Endodermal cell (in vitro differentiated cells): ENCODE data around the gene COX20. TPM values are rescaled to one million over a fixed set of nuclear protein-coding genes. Genes with fewer than 3 reads are reported as not detected.

Experiments used
- DNase-seq: peaks from one replicate; pipeline ENCODE4 v3.0.0-alpha.2; 2017
- H3K27ac ChIP-seq: 2 replicates; pipeline ENCODE4 v1.5.1; 2013; ENCODE audit warnings: mild to moderate bottlenecking, low read depth, low read length, moderate library complexity
- H3K27me3 ChIP-seq: 2 replicates; pipeline ENCODE4 v1.6.1; 2013; ENCODE audit warnings: mild to moderate bottlenecking, low read length, moderate library complexity; ENCODE audit not compliant: insufficient read depth, control insufficient read depth, poor library complexity, severe bottlenecking
- H3K36me3 ChIP-seq: 2 replicates; pipeline ENCODE4 v1.7.0; 2013; ENCODE audit warnings: mild to moderate bottlenecking, low read length, moderate library complexity; ENCODE audit not compliant: control insufficient read depth, insufficient read depth
- H3K4me1 ChIP-seq: one replicate; pipeline ENCODE4 v1.7.0; 2013; ENCODE audit warnings: low read length; ENCODE audit not compliant: control insufficient read depth, insufficient read depth
- H3K4me3 ChIP-seq: 2 replicates; pipeline ENCODE4 v1.5.1; 2013; ENCODE audit warnings: mild to moderate bottlenecking, low read length, moderate library complexity
- H3K9ac ChIP-seq: 2 replicates; pipeline ENCODE4 v1.6.1; 2013; ENCODE audit warnings: mild to moderate bottlenecking, low read length, moderate library complexity; ENCODE audit not compliant: poor library complexity, severe bottlenecking; ENCODE audit errors: extremely low read depth
- H3K9me3 ChIP-seq: 2 replicates; pipeline ENCODE4 v1.6.1; 2013; ENCODE audit warnings: mild to moderate bottlenecking, low read length, moderate library complexity; ENCODE audit not compliant: control insufficient read depth
- H3K27ac Mint-ChIP-seq: 2 replicates; pipeline ENCODE4 v1.8.0; 2020; ENCODE audit warnings: mixed read lengths
- H3K27me3 Mint-ChIP-seq: 2 replicates; pipeline ENCODE4 v1.8.0; 2021; ENCODE audit warnings: mild to moderate bottlenecking, mixed read lengths; ENCODE audit not compliant: insufficient read depth
- H3K36me3 Mint-ChIP-seq: 2 replicates; pipeline ENCODE4 v1.8.0; 2020; ENCODE audit warnings: low read depth, mixed read lengths
- H3K4me1 Mint-ChIP-seq: 2 replicates; pipeline ENCODE4 v1.8.0; 2020; ENCODE audit warnings: mixed read lengths
- H3K4me3 Mint-ChIP-seq: 2 replicates; pipeline ENCODE4 v1.8.0; 2020; ENCODE audit warnings: mild to moderate bottlenecking, moderate library complexity, mixed read lengths
- H3K9me3 Mint-ChIP-seq: 2 replicates; pipeline ENCODE4 v1.8.0; 2020; ENCODE audit warnings: mild to moderate bottlenecking, mixed read lengths
- WGBS, 2 experiments: methylation state at CpG; one replicate each; pipeline versions ENCODE4 v1.1.5 to v1.1.7; 2013; ENCODE audit warnings: missing lambda C conversion rate in 2 of 2, mixed read lengths in 1 of 2; ENCODE audit not compliant: insufficient coverage in 1 of 2, insufficient read length in 1 of 2; 5-methylcytosine and 5-hydroxymethylcytosine counted together
- total RNA-seq, 2 donors: library from RNA; stranded (reverse); fragmentation: NEBNext Ultra II Directional in 1 of 2; extraction: Animal tissue kit (Norgen Biotek cat#: 25700) in 1 of 2; gene quantifications; 2 replicates in 1 of 2; 3 replicates in 1 of 2; pipeline ENCODE4 v1.2.1, GENCODE V29; 2021
- TF ChIP-seq, protein P1 (sequence below): fragments of 200-600 bp; sonication (generic); conservative IDR thresholded peaks from 2 replicates; pipeline ENCODE4 v1.5.0; 2021; ENCODE audit warnings: antibody characterized with exemption, mild to moderate bottlenecking

COX20 gene
- total RNA-seq, 2 donors from 2014 or later = 19.5 to 23.4 TPM

DNA sequence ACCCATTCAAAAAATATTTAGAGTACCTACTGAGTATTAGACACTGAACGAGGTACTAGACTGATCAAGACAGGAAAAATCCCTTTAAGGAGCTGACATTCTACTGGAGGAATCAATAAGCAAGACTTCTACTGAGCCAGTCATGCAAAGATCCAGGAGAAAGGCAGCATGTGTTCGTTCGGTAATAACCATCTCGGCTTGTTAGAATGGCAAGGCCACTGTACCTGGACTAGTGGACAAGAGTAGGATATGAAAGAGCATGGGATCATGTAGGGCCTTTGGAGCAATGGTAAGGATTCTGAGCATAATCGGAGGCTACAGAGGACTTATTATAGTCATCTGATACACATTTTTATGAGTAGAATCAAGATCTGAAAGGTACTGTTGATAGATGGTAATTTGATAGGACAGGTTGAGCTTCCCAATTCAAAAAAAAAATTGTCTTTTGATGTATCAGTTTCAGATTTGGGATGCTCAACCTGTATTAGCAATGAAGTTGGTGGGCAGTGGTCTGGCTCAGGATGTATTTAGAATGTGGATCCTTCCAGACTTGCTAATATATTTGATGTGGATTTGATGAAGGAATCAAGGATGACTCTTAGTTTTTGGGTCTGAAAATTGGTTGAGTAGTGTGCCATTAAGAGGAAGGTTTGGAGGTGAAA lies 2.3 kb downstream of the COX20 start:
- Histone ChIP-seq H3K27me3 (no peaks in the 10 kb centered on the region), H3K9me3 (no peaks in the 10 kb centered on the region), H3K36me3 (peaks cover 52% of the 10 kb centered on the region), H3K9ac (peak overlapping the region; percentile 12), H3K4me3 (peak overlapping the region; percentile 92), H3K4me1 (no peaks in the 10 kb centered on the region), H3K27ac (no peak overlapping the region)
- H3K9me3 Mint-ChIP-seq = no peaks in the 10 kb centered on the region
- peak overlapping the region; percentile 16 for H3K27ac Mint-ChIP-seq
- WGBS, 2 experiments = 89 to 91% methylated on average over 5 of the region's 5 CpGs
- peak overlapping the region; percentile 79 for H3K4me3 Mint-ChIP-seq
- H3K27me3 Mint-ChIP-seq = no peaks in the 10 kb centered on the region
- peaks cover 22% of the 10 kb centered on the region for H3K4me1 Mint-ChIP-seq
- TF ChIP-seq, protein P1, sequence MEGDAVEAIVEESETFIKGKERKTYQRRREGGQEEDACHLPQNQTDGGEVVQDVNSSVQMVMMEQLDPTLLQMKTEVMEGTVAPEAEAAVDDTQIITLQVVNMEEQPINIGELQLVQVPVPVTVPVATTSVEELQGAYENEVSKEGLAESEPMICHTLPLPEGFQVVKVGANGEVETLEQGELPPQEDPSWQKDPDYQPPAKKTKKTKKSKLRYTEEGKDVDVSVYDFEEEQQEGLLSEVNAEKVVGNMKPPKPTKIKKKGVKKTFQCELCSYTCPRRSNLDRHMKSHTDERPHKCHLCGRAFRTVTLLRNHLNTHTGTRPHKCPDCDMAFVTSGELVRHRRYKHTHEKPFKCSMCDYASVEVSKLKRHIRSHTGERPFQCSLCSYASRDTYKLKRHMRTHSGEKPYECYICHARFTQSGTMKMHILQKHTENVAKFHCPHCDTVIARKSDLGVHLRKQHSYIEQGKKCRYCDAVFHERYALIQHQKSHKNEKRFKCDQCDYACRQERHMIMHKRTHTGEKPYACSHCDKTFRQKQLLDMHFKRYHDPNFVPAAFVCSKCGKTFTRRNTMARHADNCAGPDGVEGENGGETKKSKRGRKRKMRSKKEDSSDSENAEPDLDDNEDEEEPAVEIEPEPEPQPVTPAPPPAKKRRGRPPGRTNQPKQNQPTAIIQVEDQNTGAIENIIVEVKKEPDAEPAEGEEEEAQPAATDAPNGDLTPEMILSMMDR = no peak
- DNase-seq = no peak
- peaks cover 39% of the 10 kb centered on the region for H3K36me3 Mint-ChIP-seq

DNA sequence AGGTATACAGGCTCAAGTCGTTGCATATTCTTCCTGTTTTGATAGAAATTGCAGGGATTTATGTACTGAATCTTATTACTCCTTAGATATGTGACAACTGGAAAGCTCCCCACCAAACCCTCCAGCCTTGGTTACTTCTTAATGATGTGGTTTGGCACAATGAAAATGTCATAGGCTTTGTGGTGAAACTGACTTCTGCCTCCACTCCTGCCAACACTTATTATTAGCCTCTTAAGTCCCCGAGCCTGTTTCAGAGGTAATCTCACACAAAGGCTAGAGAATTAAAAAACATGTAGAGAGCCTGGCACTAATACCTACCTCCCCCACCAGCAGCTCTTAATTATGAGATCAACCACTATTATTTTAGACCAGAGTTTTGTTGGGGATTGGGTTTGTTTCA lies 4.2 kb downstream of the COX20 start:
- Mint-ChIP-seq H3K27ac (no peak overlapping the region), H3K36me3 (peaks cover 52% of the 10 kb centered on the region), H3K4me1 (peaks cover 19% of the 10 kb centered on the region), H3K4me3 (no peak overlapping the region), H3K27me3 (no peaks in the 10 kb centered on the region), H3K9me3 (no peaks in the 10 kb centered on the region)
- H3K4me1 ChIP-seq = no peaks in the 10 kb centered on the region
- no peak for DNase-seq
- no peak overlapping the region for H3K9ac ChIP-seq
- H3K27me3 ChIP-seq = no peaks in the 10 kb centered on the region
- 80 to 92% methylated on average over 1 to 2 of the region's 2 CpGs for WGBS, 2 experiments
- H3K9me3 ChIP-seq = no peaks in the 10 kb centered on the region
- TF ChIP-seq, protein P1 = no peak
- H3K4me3 ChIP-seq = no peak overlapping the region
- no peak overlapping the region for H3K27ac ChIP-seq
- peaks cover 70% of the 10 kb centered on the region for H3K36me3 ChIP-seq

DNA sequence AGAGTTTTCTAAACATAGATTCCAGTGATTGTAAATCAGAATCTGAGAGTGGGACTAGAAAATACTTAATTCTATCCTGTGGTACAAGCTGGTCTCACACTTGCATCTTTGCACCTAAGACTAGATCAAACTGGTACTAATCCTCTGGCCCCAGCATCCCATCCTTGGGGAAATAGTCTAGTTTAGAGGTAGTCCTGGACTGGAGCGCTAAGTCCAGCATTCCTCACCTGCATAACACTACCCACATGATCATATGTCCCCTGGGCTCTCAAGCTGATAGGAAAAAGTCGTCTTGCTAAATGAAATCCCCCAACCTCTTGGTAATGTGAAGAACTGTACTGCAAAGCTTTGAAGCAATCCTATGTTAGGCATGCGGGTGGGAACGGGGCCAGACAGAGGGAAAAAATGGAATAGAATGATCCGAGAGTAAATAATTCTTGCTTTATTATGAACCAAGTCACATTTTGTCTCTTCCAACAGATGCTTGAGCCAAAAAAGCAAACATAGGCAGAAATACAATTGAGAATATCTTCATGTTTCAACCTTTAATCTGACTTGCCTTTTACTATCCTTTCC lies 4.8 kb downstream of the COX20 start:
- Histone ChIP-seq H3K27me3 (no peaks in the 10 kb centered on the region), H3K36me3 (peaks cover 76% of the 10 kb centered on the region), H3K4me1 (no peaks in the 10 kb centered on the region), H3K9me3 (no peaks in the 10 kb centered on the region), H3K27ac (no peak overlapping the region), H3K9ac (no peak overlapping the region), H3K4me3 (no peak overlapping the region)
- H3K27me3 Mint-ChIP-seq = no peaks in the 10 kb centered on the region
- DNase-seq = no peak
- peak overlapping the region; percentile 14 for H3K27ac Mint-ChIP-seq
- peaks cover 58% of the 10 kb centered on the region for H3K36me3 Mint-ChIP-seq
- no peaks in the 10 kb centered on the region for H3K9me3 Mint-ChIP-seq
- WGBS, 2 experiments = 93 to 96% methylated on average over 3 to 5 of the region's 5 CpGs
- no peak overlapping the region for H3K4me3 Mint-ChIP-seq
- TF ChIP-seq, protein P1 = no peak
- peaks cover 19% of the 10 kb centered on the region for H3K4me1 Mint-ChIP-seq
